Upper lobe of right lung (tissue), 1 donor: Measurements from ENCODE around the gene ADAMTS14. TPM values are rescaled to one million over a fixed set of nuclear protein-coding genes. Genes with fewer than 3 reads are reported as not detected.

Experiments
- ATAC-seq: fragments of 200-7000 bp; cut with Tn5 transposase; one replicate; pipeline ENCODE4 v1.9.1; 2020; ENCODE audit warnings: mild to moderate bottlenecking, moderate library complexity
- DNase-seq: peaks from one replicate; pipeline ENCODE4 v3.0.0-alpha.2; 2020
- H3K27ac ChIP-seq: fragments of 200-600 bp; one replicate; pipeline ENCODE4 v1.8.0; 2022
- H3K27me3 ChIP-seq: fragments of 200-600 bp; one replicate; pipeline ENCODE4 v1.8.0; 2022; ENCODE audit warnings: mild to moderate bottlenecking
- H3K36me3 ChIP-seq: fragments of 200-600 bp; one replicate; pipeline ENCODE4 v1.8.0; 2022
- H3K4me1 ChIP-seq: fragments of 200-600 bp; one replicate; pipeline ENCODE4 v1.8.0; 2022
- H3K4me3 ChIP-seq: fragments of 200-600 bp; one replicate; pipeline ENCODE4 v1.8.0; 2022; ENCODE audit warnings: mild to moderate bottlenecking
- H3K9me3 ChIP-seq: fragments of 200-600 bp; one replicate; pipeline ENCODE4 v1.8.0; 2022
- intact Hi-C: fragments of 100-400 bp; cut with DNase I; formaldehyde crosslinking; loops from one replicate; pipeline ENCODE4 v1.11.0; 2022
- total RNA-seq: library from RNA; stranded (reverse); fragmentation: NEBNext Ultra II Directional; extraction: Animal tissue kit (Norgen Biotek cat#: 25700); gene quantifications from one replicate; pipeline ENCODE4 v1.2.1, GENCODE V29; 2021
- TF ChIP-seq, protein P1 (sequence below): fragments of 200-600 bp; IDR thresholded peaks from one replicate; pipeline ENCODE4 v1.8.0; 2022; ENCODE audit warnings: antibody characterized with exemption
- donor health status: DM: no; HTN: yes; CAD: no; lungs with severe emphysema.

The ADAMTS14 gene
- total RNA-seq, 1 donor from 2014 or later, result 0.55 TPM

DNA sequence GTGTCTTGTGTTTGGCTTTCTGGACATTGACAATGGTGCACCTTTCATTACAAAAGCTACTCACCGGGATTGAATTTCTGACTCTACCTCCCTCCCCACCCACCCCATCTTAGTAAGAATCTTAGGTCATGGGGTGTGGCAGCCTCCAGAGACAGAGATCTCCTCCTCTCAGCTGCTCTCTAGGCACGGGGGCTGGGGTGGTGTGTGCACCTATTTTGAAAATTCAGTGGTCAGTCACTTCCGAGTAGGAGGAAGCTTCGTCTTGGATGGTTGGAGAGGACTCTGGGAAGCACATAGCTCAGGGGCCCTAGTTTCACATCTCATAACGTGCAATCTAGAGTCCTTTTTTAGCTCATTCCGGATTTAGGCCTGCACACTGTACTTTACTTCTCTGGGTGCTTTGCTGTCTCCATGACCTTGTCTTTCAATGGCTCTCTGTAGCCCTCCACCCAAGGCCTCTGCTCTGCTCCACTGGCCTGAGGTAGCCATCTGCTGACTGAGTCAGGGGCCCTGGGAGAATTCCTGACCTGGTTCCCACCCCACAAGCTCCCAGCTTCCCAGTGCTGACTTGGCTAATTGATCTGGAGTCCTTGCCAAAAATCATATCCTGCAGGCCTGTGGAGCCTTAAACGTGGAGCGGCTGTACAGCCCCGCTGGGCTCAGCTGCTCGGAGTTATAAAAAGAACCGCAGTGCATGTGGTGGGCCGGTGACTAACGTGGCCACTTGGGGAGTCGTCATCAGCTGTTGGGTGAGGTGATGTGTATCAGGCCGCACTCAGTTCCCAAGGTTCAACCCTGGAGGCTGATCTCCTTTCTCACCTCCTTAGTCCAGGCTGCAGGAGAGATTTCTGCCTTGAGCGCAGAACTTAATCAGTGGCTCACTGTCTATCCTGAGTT, 19.3 kb upstream of the ADAMTS14 start:
- Histone ChIP-seq H3K27me3 (no peaks in the 10 kb centered on the region), H3K4me1 (no peaks in the 10 kb centered on the region), H3K36me3 (no peaks in the 10 kb centered on the region), H3K9me3 (no peaks in the 10 kb centered on the region), H3K4me3 (no peak overlapping the region), H3K27ac (no peak overlapping the region)
- DNase-seq (no peak), ATAC-seq (no peak)
- intact Hi-C loops, result no loop called here
- TF ChIP-seq, protein P1, sequence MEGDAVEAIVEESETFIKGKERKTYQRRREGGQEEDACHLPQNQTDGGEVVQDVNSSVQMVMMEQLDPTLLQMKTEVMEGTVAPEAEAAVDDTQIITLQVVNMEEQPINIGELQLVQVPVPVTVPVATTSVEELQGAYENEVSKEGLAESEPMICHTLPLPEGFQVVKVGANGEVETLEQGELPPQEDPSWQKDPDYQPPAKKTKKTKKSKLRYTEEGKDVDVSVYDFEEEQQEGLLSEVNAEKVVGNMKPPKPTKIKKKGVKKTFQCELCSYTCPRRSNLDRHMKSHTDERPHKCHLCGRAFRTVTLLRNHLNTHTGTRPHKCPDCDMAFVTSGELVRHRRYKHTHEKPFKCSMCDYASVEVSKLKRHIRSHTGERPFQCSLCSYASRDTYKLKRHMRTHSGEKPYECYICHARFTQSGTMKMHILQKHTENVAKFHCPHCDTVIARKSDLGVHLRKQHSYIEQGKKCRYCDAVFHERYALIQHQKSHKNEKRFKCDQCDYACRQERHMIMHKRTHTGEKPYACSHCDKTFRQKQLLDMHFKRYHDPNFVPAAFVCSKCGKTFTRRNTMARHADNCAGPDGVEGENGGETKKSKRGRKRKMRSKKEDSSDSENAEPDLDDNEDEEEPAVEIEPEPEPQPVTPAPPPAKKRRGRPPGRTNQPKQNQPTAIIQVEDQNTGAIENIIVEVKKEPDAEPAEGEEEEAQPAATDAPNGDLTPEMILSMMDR, result no peak

DNA sequence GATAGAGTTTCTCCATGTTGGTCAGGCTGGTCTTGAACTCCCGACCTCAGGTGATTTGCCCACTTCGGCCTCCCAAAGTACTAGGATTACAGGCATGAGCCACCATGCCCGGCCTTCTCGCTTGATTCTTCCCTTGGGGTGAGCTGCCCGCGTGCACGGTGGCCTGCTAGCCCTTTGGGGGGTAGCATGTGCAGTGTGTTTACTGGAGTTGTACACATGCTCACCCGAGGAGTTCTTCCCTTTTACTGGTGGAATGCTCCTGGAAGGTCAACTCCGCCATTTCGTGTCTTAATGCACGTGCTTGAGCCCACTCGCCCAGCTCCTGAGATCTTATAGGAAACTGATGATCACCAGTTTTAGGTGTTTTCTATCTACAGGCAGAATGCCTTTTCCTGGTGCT, 17.0 kb upstream of the ADAMTS14 start:
- ATAC-seq, result no peak
- intact Hi-C loops, result no loop called here
- TF ChIP-seq, protein P1, result no peak
- H3K27ac ChIP-seq, result no peak overlapping the region
- H3K36me3 ChIP-seq, result no peaks in the 10 kb centered on the region
- H3K4me1 ChIP-seq, result no peaks in the 10 kb centered on the region
- DNase-seq, result no peak
- no peak overlapping the region for H3K4me3 ChIP-seq
- no peaks in the 10 kb centered on the region for H3K9me3 ChIP-seq
- no peaks in the 10 kb centered on the region for H3K27me3 ChIP-seq

DNA sequence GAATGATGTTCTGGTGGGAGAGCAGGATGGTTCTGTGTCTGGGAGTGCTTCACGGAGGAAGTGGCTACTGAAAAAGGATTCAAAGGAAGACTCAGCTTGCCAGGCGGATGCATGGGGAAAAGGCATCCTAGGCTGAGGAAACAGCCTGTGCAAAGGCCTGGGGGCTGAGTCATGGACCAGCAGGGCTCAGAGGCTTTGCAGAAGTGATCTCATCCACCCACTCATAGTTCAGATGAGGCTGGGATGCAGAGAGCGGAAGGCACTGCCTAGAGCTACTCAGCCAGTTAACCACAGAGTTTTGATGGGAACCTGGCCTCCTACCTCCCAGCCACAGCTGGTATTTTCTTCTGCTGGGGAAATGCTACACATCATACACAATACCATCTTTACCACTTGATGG, 15.8 kb upstream of the ADAMTS14 start:
- ATAC-seq (peak; percentile 92), DNase-seq (peak; percentile 65)
- intact Hi-C loops, result no loop called here
- no peak overlapping the region for H3K4me3 ChIP-seq
- H3K27ac ChIP-seq, result no peak overlapping the region
- TF ChIP-seq, protein P1, result no peak
- H3K4me1 ChIP-seq, result no peaks in the 10 kb centered on the region
- no peaks in the 10 kb centered on the region for H3K27me3 ChIP-seq
- H3K36me3 ChIP-seq, result no peaks in the 10 kb centered on the region
- no peaks in the 10 kb centered on the region for H3K9me3 ChIP-seq

DNA sequence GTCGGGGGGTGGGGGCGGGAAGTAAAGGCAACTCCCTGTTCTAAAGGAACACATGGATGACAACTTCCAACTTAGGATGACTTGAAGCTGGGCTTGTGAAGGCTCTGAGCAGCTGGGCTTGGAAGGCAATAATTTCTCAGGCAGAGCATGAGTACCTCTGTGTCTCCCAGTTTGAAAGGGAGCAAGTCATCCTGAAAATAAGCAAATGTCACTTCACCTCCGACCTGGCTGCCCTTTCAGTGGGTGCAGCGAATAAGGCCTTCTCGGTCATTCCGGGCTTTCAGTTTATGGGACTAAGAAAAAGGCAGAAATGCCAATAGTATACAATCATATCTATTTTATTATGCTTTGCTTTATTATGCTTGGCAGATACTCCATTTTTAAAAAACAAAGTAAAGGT, 15.3 kb upstream of the ADAMTS14 start:
- TF ChIP-seq, protein P1, result no peak
- intact Hi-C loops, result no loop called here
- H3K27ac ChIP-seq, result no peak overlapping the region

DNA sequence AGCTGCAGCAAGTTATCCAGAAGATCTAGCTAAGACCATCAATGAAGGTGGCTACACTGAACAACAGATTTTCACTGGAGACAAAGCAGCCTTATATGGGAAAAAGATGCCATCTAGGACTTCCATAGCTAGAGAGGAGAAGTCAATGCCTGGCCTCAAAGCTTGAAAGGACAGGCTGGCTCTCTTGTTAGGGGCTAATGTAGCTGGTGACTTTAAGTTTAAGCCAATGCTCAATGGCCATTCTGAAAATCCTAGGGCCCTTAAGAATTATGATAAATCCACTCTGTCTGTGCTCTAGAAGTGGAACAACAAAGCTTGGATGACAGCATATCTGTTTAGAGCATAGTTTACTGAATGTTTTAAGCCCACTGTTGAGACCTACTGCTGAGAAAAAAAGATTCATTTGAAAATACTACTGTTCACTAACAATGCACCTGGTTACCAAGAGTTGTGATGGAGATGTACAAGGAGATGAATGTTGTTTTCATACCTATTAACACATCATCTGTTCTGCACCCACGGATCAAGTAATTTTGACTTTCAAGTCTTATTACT, 13.6 kb upstream of the ADAMTS14 start:
- no peaks in the 10 kb centered on the region for H3K9me3 ChIP-seq
- ATAC-seq (no peak), DNase-seq (no peak)
- H3K36me3 ChIP-seq, result no peaks in the 10 kb centered on the region
- no peak overlapping the region for H3K27ac ChIP-seq
- intact Hi-C loops, result no loop called here
- TF ChIP-seq, protein P1, result no peak
- no peaks in the 10 kb centered on the region for H3K27me3 ChIP-seq
- H3K4me1 ChIP-seq, result no peaks in the 10 kb centered on the region
- no peak overlapping the region for H3K4me3 ChIP-seq

More for the DNA sequence above, 15.3 kb upstream of the ADAMTS14 start:
- Histone ChIP-seq H3K27me3 (no peaks in the 10 kb centered on the region), H3K4me3 (no peak overlapping the region), H3K9me3 (no peaks in the 10 kb centered on the region), H3K36me3 (no peaks in the 10 kb centered on the region), H3K4me1 (no peaks in the 10 kb centered on the region)
- ATAC-seq (no peak), DNase-seq (peak; percentile 5)
